GM21515 (cell line): ENCODE measurements around the gene PTPRN2.
"Not testable (repeated sequence)": the region's sequence is repeated elsewhere in the genome, so short reads cannot be mapped to it uniquely, and the experiment has no call there.

ENCODE experiments used
- ATAC-seq: cut with Tn5 transposase; IDR thresholded peaks from one replicate; pipeline ENCODE4 v1.9.1; 2021; ENCODE audit not compliant: unreplicated experiment

Gene PTPRN2

GRCh38 chr7:157743781-157744525, 843.7 kb downstream of the PTPRN2 start:
- ATAC-seq = no peak

- no peak for ATAC-seq
Measured at GRCh38 chr7:157740251-157740798, 847.3 kb downstream of the PTPRN2 start.

GRCh38 chr7:157739650-157740049, 848.0 kb downstream of the PTPRN2 start:
- ATAC-seq = no peak

DNA sequence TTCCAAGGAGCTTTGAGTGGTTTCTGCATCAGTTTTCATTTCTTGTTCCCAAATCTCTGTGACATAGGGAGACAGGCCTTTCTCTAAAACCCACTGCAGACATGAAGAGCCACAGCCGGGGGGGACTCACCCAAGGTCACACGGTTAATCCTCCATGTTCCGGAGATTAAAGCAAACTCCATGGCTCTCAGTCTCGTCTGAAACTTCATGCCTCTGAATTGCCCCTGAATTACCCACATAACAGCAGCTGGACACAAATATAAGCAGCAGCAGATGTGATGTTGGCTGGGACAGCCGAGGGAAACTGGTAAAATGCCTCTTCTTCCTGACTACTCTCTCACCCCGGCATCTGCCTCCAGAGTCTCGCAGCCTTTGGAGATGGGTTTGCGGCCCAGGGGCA, 848.6 kb downstream of the PTPRN2 start:
- ATAC-seq = no peak

DNA sequence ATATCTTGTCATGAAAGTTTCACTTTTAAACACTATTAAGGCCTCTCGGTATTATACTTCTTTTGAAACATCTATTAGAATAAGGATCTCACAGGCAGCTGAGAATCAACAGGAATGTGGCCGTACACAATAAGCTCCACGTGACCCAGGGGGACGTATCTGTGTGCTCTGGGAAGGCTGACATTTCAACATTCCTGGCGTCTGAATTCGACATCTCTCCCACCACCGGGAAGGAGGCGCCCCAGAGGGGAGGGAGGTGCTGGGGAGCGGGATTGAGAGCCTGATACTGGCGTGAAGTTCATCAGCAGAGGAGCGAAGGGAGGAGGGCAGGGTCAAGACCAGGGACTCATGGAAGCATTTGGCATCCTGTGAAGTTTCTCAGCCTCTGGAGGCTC, 849.6 kb downstream of the PTPRN2 start:
- no peak for ATAC-seq

DNA sequence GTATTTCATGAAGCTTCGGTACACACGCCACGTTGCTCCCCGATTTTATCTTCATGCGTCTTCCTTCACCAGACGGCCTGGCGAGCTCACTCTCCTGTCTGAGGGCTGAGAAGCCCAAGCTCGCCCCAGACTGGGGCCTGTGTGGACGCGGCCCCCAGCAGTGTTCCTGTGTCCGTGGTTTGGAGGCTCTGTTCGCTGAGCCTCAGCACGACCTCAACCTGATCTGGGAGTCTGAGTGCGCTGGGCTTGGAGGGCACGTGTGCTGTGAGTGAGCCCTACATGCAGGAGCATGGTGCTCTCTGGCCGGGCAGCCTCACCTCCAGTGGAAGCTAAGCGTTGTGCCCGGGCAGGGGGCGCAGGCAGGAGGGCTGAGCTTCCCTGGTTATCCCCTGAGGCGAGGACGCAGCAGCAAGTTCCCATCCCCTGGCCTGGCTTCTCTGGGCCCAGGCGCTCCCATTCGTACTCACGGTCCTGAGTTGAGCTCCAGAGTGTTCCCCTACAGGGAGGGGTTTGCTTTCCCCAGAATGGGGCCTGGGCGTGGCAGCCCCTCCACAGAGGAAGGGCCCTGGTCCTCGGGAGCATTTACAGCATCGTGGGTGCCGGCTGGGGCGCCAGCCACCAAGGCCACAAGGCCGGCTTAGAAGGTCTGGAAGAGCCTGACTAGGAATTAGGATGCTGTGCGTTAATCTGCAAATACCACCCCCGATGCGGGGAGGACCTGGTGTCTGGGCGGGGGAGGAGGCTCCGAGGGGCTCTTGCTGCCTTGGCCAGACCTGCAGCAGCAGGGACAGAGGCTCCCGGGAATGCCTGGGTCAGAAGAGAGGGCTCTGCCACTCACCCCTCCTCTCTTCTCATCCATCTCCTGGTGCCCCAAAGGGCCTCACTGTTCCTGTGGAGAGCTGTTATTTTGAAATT, 850.2 kb downstream of the PTPRN2 start:
- no peak for ATAC-seq

GRCh38 chr7:157736341-157736740, 851.3 kb downstream of the PTPRN2 start:
- ATAC-seq = no peak

DNA sequence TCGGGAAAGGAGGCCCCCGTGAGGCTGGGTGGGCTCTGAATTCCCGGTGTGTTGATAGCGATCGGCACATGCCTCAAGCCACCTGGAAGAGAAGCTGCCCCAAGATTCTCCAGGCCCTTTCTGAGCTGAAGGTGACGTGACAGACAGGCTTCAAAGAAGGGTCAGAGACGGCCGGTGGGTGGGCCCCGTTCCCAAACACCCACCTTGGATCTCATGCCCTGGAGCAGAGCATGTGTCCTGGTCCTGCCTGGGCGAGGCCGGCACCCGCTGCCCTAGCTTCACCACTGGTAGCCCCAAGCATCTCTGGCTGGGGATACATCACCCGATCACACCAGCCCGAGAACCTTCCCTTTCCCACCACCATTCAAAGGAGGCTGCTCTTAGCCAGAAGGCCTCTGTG, 851.8 kb downstream of the PTPRN2 start:
- ATAC-seq = no peak

DNA sequence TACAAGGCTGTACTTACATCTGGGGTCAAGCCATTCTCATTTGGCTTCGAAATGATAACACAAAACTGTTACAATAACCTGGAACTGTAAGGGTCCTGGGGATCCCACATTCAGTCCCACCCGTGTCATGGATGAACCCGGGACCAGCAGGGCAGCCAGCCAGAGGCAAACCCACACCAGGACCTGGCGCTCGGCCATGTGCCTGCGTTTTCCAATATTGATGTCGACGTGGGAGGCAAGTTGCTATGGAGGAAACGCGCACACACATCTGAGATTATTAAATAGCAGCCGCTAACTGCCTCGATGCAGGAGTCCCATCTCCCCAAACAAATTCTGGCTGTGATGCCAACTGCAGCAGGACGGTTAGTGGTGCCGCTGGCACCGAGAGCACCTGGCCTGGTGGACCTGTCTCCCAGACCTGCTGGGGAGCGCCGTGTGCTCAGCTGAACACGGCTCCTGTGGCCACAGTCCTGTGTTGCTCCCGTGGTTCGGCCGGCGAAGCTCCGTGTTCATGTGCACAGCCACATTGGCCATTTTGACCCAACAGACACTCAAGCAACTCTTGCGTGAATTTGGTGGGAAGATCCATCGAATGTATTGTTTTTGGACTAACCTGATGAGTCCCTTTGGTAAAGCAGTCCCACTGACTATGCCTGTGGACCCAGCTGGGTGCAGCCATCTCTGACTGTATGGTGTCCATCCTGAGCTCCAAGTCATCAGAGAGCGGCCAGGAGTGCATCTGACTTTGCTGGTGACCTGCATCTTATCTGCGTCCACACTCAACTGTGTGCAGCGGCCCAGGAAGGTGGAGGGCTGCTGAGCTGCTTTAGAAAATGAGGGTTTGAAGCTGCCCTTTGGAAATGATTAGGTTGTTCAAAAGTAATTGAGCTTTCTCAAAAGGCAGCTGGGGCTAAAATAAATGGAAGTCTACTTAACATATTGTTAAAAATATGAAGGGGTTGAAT, 852.7 kb downstream of the PTPRN2 start:
- ATAC-seq = no peak

- not testable (repeated sequence) for ATAC-seq
Measured at GRCh38 chr7:157733760-157734395, 853.7 kb downstream of the PTPRN2 start.

- ATAC-seq = no peak
Measured at GRCh38 chr7:157731126-157731525, 856.5 kb downstream of the PTPRN2 start.

- no peak for ATAC-seq
Measured at GRCh38 chr7:157730614-157731013, 857.0 kb downstream of the PTPRN2 start.

DNA sequence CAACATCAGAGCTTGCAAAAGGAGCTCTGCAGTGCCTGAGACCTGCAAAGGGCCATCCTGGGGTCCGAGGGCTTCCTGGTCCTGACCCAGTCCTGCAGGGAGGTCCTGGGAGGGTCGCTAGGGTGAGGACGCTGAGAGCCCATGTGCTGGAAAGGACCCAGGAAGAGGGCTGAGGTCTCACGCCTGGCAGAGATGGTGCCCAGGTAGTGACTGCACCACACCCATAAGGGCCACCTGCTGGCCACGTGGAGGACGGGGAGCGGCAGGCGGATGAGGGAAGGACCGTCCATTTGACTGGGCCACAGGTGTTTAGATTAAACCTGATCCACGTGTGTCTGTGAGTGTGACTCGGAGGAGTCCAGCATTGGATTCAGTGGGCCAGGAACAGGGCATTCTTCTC, 858.1 kb downstream of the PTPRN2 start:
- no peak for ATAC-seq

GRCh38 chr7:157727964-157728615, 859.5 kb downstream of the PTPRN2 start:
- no peak for ATAC-seq

GRCh38 chr7:157726764-157727163, 860.9 kb downstream of the PTPRN2 start:
- no peak for ATAC-seq

- ATAC-seq = not testable (repeated sequence)
Measured at GRCh38 chr7:157725312-157725711, 862.3 kb downstream of the PTPRN2 start.

- ATAC-seq = no peak
Measured at GRCh38 chr7:157723205-157723604, 864.4 kb downstream of the PTPRN2 start.

DNA sequence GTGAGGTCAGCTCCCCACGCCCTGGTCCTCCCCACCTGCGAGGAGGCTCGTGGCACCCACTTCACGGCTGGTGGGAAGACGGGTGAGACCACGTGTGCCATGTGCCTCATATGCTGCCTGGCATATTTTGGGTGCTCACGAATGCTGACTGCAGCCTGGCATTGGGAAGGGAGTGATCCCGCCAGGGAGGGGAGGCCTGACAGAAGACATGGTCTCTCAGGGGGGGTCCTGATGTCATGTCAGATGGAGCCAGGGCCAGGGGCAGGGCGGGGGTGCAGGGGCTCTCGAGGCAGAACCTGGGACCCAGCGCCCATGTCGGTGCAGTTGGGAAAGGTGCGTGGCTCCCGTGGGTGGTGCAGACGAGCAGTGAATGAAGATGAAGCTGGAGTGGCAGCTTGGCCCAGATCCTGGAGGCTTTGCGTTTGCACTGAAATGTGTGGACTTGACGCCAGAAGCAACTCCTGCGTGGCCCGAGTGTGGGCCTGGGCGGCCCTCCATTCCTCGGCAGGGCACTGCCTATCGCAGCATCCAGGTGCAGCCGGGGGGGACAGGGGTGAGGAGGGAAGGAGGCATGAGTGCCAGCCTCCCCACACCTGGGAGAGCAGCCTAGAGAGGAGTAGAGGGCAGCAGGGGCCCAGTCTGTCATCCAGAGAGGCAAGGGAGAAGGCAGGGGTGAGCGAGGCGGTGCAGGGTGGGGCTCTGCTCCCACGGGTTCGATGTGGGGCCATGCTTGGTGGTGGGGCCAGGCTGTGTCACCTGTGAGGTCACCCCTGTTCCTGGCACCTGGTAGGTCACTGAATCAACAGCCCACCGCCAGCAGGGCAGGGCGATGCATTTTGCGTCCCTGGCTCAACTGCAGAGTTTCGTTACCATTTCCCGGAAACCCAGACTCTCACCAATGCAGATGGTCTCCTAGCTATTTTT, 865.2 kb downstream of the PTPRN2 start:
- no peak for ATAC-seq
